Measurements from ENCODE around the gene RFX7.

DNA sequence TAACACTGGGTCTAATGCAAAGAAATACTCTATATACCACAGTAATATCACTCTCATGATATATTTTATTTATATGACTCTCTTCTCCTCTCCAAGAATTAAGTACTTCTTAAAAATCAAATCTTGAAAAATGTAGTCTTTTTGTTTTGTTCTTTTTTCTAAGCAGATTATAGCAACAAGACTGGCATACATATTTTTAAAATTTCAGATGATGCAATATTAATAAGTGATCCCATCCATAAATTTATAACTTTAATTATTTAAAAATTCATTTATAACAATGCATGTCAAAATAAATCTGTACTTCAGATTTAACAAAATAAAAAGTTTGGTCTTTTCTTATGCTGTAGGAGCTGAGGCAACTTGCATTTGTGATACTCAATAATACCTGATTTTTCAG, 155.3 kb downstream of the RFX7 start:
- TF ChIP-seq CTCF (IDR thresholded peaks at IDR 0.05) (no peak), POLR2A (IDR thresholded peaks at IDR 0.05) (no peak)
